Panc1 (cell line): ENCODE data around the gene CHST1.

Experiments
- CTCF ChIP-seq: fragments of 450-650 bp; IDR thresholded peaks from 2 replicates; pipeline ENCODE4 v1.5.1; 2017; ENCODE audit warnings: mild to moderate bottlenecking
- SIN3A ChIP-seq: IDR thresholded peaks from 2 replicates; pipeline ENCODE4 v1.6.1; 2012; ENCODE audit warnings: low read depth, mild to moderate bottlenecking, low read length, moderate library complexity, borderline replicate concordance; ENCODE audit not compliant: insufficient read depth
- TCF7L2 ChIP-seq: IDR thresholded peaks from 2 replicates; pipeline ENCODE4 v1.6.1; 2011; ENCODE audit warnings: mild to moderate bottlenecking, low read depth, low read length, inconsistent platforms

DNA sequence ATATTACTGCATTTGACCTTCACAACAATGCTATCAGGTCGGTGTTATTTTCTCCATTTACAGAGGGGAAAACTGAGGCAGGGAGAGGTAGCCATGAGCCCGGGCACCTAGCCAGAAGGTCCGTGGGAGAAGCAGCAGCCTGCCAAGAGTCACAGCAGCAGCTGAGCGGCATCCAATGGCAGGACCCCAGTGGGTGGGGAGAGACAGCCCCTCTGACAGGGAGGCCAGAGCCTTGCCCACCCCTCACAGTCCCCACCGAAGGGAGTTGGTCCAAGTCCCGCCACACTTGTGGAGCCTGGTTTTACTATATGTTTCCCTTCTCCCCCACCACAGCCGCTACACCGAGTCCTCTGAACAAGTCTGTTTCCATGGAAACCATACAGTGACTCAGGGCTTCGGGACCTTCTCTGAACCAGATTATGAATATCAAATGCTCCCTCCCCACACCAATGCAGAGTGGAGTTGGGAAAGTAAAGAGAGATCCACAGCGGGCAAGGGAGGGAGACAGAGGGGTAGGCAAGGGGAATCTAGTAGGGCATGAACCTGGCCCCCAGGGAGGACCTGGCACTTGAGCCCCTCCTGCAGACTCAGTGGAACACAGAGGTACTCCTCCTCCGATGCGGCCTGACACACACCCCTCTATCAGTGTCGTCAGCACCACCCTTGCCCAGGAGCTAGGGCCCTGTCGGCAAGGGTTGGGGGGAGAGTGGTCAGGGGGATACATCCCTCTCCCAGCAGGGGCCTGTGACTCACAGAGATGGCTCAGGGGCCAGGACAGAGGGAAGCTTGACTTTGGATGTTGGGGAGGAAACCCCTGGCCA lies 2.5 kb downstream of the CHST1 start:
- TF ChIP-seq CTCF (no peak), SIN3A (no peak), TCF7L2 (no peak)
